Cardiac muscle cell (in vitro differentiated cells and primary cell): ENCODE results near the gene HMGCL. TPM values are rescaled to one million over a fixed set of nuclear protein-coding genes. Genes with fewer than 3 reads are reported as not detected.

Experiments used
- DNase-seq, 2 donors: peaks; one replicate each; pipeline versions ENCODE4 v3.0.0 to v3.0.0-alpha.2; 2010 to 2017; ENCODE audit warnings: low read depth in 1 of 2, low spot score in 1 of 2
- H3K27ac ChIP-seq: fragments of 200-600 bp; sonication (generic); 2 replicates; pipeline ENCODE4 v1.5.1; 2016
- H3K27me3 ChIP-seq: fragments of 200-600 bp; sonication (generic); 2 replicates; pipeline ENCODE4 v1.6.0; 2016; ENCODE audit warnings: control low read depth
- H3K36me3 ChIP-seq: fragments of 200-600 bp; sonication (generic); 2 replicates; pipeline ENCODE4 v1.5.1; 2016; ENCODE audit warnings: control low read depth
- H3K4me1 ChIP-seq: fragments of 200-600 bp; sonication (generic); 2 replicates; pipeline ENCODE4 v1.8.1; 2017; ENCODE audit warnings: low read depth, mild to moderate bottlenecking, mixed run types
- H3K4me3 ChIP-seq: fragments of 200-600 bp; sonication (generic); 2 replicates; pipeline ENCODE4 v1.5.1; 2016; ENCODE audit warnings: mild to moderate bottlenecking
- H3K9me3 ChIP-seq: fragments of 200-600 bp; sonication (generic); 2 replicates; pipeline ENCODE4 v1.5.1; 2017; ENCODE audit warnings: low read depth, mild to moderate bottlenecking, control low read depth
- CTCF ChIP-seq: IDR thresholded peaks from 2 replicates; pipeline ENCODE4 v1.5.1; 2012; ENCODE audit warnings: low read depth, mild to moderate bottlenecking, low read length
- polyA plus RNA-seq: library from polyadenylated mRNA; unstranded; fragments of >200 nt; fragmentation: Nextera tagmentation; extraction: Ambion mirVana; gene quantifications from 2 replicates; pipeline ENCODE4 v1.2.1, GENCODE V29; 2016
- total RNA-seq: library from RNA; depleted of rRNA; stranded (reverse); fragments of >200 nt; gene quantifications from 2 replicates; pipeline ENCODE4 v1.2.3, GENCODE V29; 2016

Gene HMGCL
- total and polyA plus RNA-seq, 2 experiments from 2014 or later = 45.3 to 68.8 TPM

DNA sequence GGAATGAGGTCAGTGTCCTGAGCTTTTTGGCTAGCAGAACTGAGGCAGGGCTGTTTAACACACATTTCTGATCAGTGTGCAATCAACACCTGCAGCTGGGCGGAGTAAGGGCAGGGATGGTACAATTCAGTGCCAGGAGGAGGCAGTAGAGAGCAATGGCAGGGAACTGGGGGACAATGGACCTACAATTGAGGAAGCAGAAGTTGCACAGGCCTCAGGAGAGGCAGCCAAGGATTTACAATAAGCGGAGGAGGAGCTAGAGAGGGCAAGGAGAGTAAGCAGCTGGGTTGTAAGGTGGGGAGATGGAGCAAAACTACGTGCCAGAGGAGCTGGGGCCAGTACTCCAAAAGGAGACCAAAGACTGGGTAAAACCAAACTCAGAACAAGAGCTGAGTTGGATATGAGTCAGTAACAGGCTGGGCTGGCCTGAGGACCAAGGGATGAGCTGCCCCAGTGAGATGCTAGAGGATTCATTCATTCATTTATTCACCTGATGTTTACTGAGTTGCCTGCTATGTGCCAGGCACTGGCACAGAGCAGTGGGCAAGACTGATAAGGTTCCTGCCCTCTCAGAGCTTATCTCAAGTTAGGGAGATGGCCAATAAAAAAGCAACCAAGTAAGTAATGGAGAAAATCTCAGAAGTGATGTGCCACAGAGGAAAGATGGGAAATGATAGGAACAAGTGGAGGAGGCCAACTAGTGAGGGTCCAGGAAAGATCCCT is 14.2 kb downstream of the HMGCL start:
- DNase-seq = peak; percentile 41
- Histone ChIP-seq H3K36me3 (peaks cover 17% of the 10 kb centered on the region), H3K27me3 (no peaks in the 10 kb centered on the region), H3K9me3 (no peaks in the 10 kb centered on the region), H3K4me3 (no peak overlapping the region), H3K4me1 (no peaks in the 10 kb centered on the region), H3K27ac (no peak overlapping the region)
- TF ChIP-seq CTCF = peak; percentile 54

GRCh38 chr1:23809751-23810171 is 15.5 kb downstream of the HMGCL start:
- DNase-seq = peak; percentile 74 to 76
- H3K27me3 ChIP-seq = no peaks in the 10 kb centered on the region
- H3K27ac ChIP-seq = no peak overlapping the region
- H3K4me3 ChIP-seq = no peak overlapping the region
- TF ChIP-seq CTCF = peak; percentile 82
- peaks cover 14% of the 10 kb centered on the region for H3K36me3 ChIP-seq
- H3K9me3 ChIP-seq = no peaks in the 10 kb centered on the region
- H3K4me1 ChIP-seq = no peaks in the 10 kb centered on the region

- Histone ChIP-seq H3K4me1 (no peaks in the 10 kb centered on the region), H3K27ac (no peak overlapping the region), H3K4me3 (no peak overlapping the region), H3K36me3 (peaks cover 3% of the 10 kb centered on the region), H3K27me3 (no peaks in the 10 kb centered on the region), H3K9me3 (no peaks in the 10 kb centered on the region)
- no peak for DNase-seq
- no peak for TF ChIP-seq CTCF
Measured at GRCh38 chr1:23807453-23807852, 17.8 kb downstream of the HMGCL start.

DNA sequence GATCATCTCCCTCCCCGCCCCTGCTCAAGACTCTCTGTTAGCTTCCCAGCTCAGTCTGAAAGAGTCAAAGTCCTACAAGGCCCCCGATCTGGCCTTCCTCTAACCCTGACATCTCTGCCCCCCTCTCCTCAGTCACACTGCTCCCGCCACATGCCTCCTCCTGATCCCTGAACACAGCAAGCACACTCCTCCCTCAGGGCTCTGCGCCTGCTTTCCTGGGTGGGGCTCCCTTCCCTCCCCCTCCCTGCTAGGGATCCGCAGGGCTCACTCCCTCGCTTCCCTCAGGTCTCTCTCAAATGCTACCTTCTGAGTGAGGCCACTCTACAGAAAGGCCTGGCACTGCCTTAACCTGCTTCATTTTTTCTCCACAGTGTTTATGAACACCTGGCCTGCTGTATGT is 18.9 kb downstream of the HMGCL start:
- DNase-seq = no peak
- peaks cover 3% of the 10 kb centered on the region for H3K36me3 ChIP-seq
- no peaks in the 10 kb centered on the region for H3K9me3 ChIP-seq
- H3K27ac ChIP-seq = no peak overlapping the region
- H3K27me3 ChIP-seq = no peaks in the 10 kb centered on the region
- H3K4me3 ChIP-seq = no peak overlapping the region
- no peaks in the 10 kb centered on the region for H3K4me1 ChIP-seq
- TF ChIP-seq CTCF = no peak

GRCh38 chr1:23805025-23805424 is 20.2 kb downstream of the HMGCL start:
- Histone ChIP-seq H3K9me3 (no peaks in the 10 kb centered on the region), H3K27me3 (no peaks in the 10 kb centered on the region), H3K27ac (no peak overlapping the region), H3K4me3 (no peak overlapping the region), H3K4me1 (no peaks in the 10 kb centered on the region), H3K36me3 (peaks cover 3% of the 10 kb centered on the region)
- DNase-seq = no peak
- TF ChIP-seq CTCF = no peak
